ENCODE results near the gene ACLY.

Gene ACLY

GRCh38 chr17:41894791-41895331, 23.9 kb downstream of the ACLY start:
- Histone ChIP-seq H3K9me3 (ENCODE audit: low read length) (no peaks in the 10 kb centered on the region), H3K36me3 (ENCODE audit: insufficient read depth, low read length) (peaks cover 94% of the 10 kb centered on the region), H3K9me2 (ENCODE audit: low read depth, low read length) (no peaks in the 10 kb centered on the region), H2AFZ (ENCODE audit: low read length) (no peak overlapping the region), H3K27me3 (ENCODE audit: insufficient read depth, low read length) (no peaks in the 10 kb centered on the region), H3K4me2 (ENCODE audit: low read length) (no peak overlapping the region), H3K4me3 (ENCODE audit: low read depth, low read length, poor library complexity, severe bottlenecking) (no peak overlapping the region), H3K9ac (ENCODE audit: low read length) (no peak overlapping the region), H3F3A (ENCODE audit: insufficient read depth, low read length) (no peaks in the 10 kb centered on the region), H4K20me1 (ENCODE audit: insufficient read depth, low read length) (no peaks in the 10 kb centered on the region), H3K79me2 (ENCODE audit: insufficient read depth, low read length) (no peaks in the 10 kb centered on the region), H3K4me1 (ENCODE audit: insufficient read depth, low read length, severe bottlenecking) (no peaks in the 10 kb centered on the region), H3K27ac (ENCODE audit: low read depth, low read length, poor library complexity, severe bottlenecking) (no peak overlapping the region)
- TF ChIP-seq CTCF (IDR thresholded peaks at IDR 0.05; ENCODE audit: low read length) (no peak), EZH2 (IDR thresholded peaks at IDR 0.05; ENCODE audit: borderline replicate concordance, low read length) (no peak)

GRCh38 chr17:41893384-41893783, 25.4 kb downstream of the ACLY start:
- Histone ChIP-seq H3K36me3 (ENCODE audit: insufficient read depth, low read length) (peaks cover 94% of the 10 kb centered on the region), H3K79me2 (ENCODE audit: insufficient read depth, low read length) (no peaks in the 10 kb centered on the region), H3K4me2 (ENCODE audit: low read length) (no peak overlapping the region)

GRCh38 chr17:41892021-41892376, 26.8 kb downstream of the ACLY start:
- Histone ChIP-seq H3K27me3 (ENCODE audit: insufficient read depth, low read length) (no peaks in the 10 kb centered on the region), H2AFZ (ENCODE audit: low read length) (no peak overlapping the region), H3F3A (ENCODE audit: insufficient read depth, low read length) (no peaks in the 10 kb centered on the region), H4K20me1 (ENCODE audit: insufficient read depth, low read length) (no peaks in the 10 kb centered on the region), H3K4me3 (ENCODE audit: low read depth, low read length, poor library complexity, severe bottlenecking) (no peak overlapping the region), H3K27ac (ENCODE audit: low read depth, low read length, poor library complexity, severe bottlenecking) (no peak overlapping the region), H3K4me1 (ENCODE audit: insufficient read depth, low read length, severe bottlenecking) (no peaks in the 10 kb centered on the region), H3K79me2 (ENCODE audit: insufficient read depth, low read length) (no peaks in the 10 kb centered on the region), H3K9me3 (ENCODE audit: low read length) (no peaks in the 10 kb centered on the region), H3K9ac (ENCODE audit: low read length) (no peak overlapping the region), H3K36me3 (ENCODE audit: insufficient read depth, low read length) (peaks cover 94% of the 10 kb centered on the region), H3K9me2 (ENCODE audit: low read depth, low read length) (no peaks in the 10 kb centered on the region), H3K4me2 (ENCODE audit: low read length) (no peak overlapping the region)
- TF ChIP-seq CTCF (IDR thresholded peaks at IDR 0.05; ENCODE audit: low read length) = no peak
- no peak for TF ChIP-seq EZH2 (IDR thresholded peaks at IDR 0.05; ENCODE audit: borderline replicate concordance, low read length)

More at GRCh38 chr17:41893384-41893783, 25.4 kb downstream of the ACLY start:
- Histone ChIP-seq H3F3A (ENCODE audit: insufficient read depth, low read length) (no peaks in the 10 kb centered on the region), H2AFZ (ENCODE audit: low read length) (no peak overlapping the region), H3K4me3 (ENCODE audit: low read depth, low read length, poor library complexity, severe bottlenecking) (no peak overlapping the region), H3K27me3 (ENCODE audit: insufficient read depth, low read length) (no peaks in the 10 kb centered on the region), H3K4me1 (ENCODE audit: insufficient read depth, low read length, severe bottlenecking) (no peaks in the 10 kb centered on the region), H3K9me3 (ENCODE audit: low read length) (no peaks in the 10 kb centered on the region), H3K9me2 (ENCODE audit: low read depth, low read length) (no peaks in the 10 kb centered on the region), H3K9ac (ENCODE audit: low read length) (no peak overlapping the region), H4K20me1 (ENCODE audit: insufficient read depth, low read length) (no peaks in the 10 kb centered on the region), H3K27ac (ENCODE audit: low read depth, low read length, poor library complexity, severe bottlenecking) (no peak overlapping the region)
- TF ChIP-seq EZH2 (IDR thresholded peaks at IDR 0.05; ENCODE audit: borderline replicate concordance, low read length) (no peak), CTCF (IDR thresholded peaks at IDR 0.05; ENCODE audit: low read length) (no peak)

All from OCI-LY1 (cell line).